Panc1 (cell line): Measurements from ENCODE around the gene PAPPA. TPM values are rescaled to one million over a fixed set of nuclear protein-coding genes. Genes with fewer than 3 reads are reported as not detected.

Experiments
- ATAC-seq: fragments of 200-7000 bp; cut with Tn5 transposase; 2 replicates; pipeline ENCODE4 v1.9.1; 2020; ENCODE audit warnings: mild to moderate bottlenecking, moderate library complexity
- BruUV-seq: library from RNA; stranded (reverse); fragments of 400-500 nt; replicated peaks from 2 replicates; lab custom pipeline; 2021; lab: Mats Ljungman, UMichigan
- CTCF ChIA-PET: fragments of 300-600 bp; sonication (Branson Sonifier 250); formaldehyde crosslinking; loops from one replicate; lab custom pipeline; 2022; ENCODE audit warnings: antibody characterized with exemption; lab: Charles Lee
- POLR2A ChIA-PET: fragments of 300-600 bp; sonication (Branson Sonifier 250); formaldehyde crosslinking; loops from one replicate; lab custom pipeline; 2022; ENCODE audit warnings: antibody characterized with exemption; lab: Charles Lee
- DNase-seq: peaks from one replicate; pipeline ENCODE4 v3.0.0-alpha.2; 2010; ENCODE audit warnings: low read depth, low spot score
- H3K27ac ChIP-seq: 2 replicates; pipeline ENCODE4 v1.5.1; 2011; ENCODE audit warnings: mild to moderate bottlenecking, low read length, inconsistent platforms
- H3K27me3 ChIP-seq: fragments of 200-500 bp; sonication (Bioruptor generic); 2 replicates; pipeline ENCODE4 v1.6.0; 2014; ENCODE audit warnings: low read length, inconsistent platforms; ENCODE audit not compliant: control insufficient read depth, insufficient read depth
- H3K36me3 ChIP-seq: fragments of 200-500 bp; sonication (Bioruptor generic); 2 replicates; pipeline ENCODE4 v1.5.1; 2014; ENCODE audit warnings: inconsistent platforms, mild to moderate bottlenecking, low read length, moderate library complexity; ENCODE audit not compliant: control insufficient read depth, insufficient read depth
- H3K4me1 ChIP-seq: 2 replicates; pipeline ENCODE4 v1.5.1; 2011; ENCODE audit warnings: inconsistent platforms, mild to moderate bottlenecking, low read length, moderate library complexity; ENCODE audit not compliant: control insufficient read depth, insufficient read depth
- H3K4me3 ChIP-seq, 2 experiments: 2 replicates each; pipeline ENCODE4 v1.5.1; 2011 to 2012; ENCODE audit warnings: low read depth in 2 of 2, low read length in 2 of 2, mild to moderate bottlenecking in 2 of 2, inconsistent platforms in 1 of 2, moderate library complexity in 1 of 2
- H3K9me3 ChIP-seq: fragments of 200-500 bp; sonication (Bioruptor generic); 2 replicates; pipeline ENCODE4 v1.5.1; 2014; ENCODE audit warnings: low read depth, mild to moderate bottlenecking, inconsistent platforms, low read length, moderate library complexity; ENCODE audit not compliant: control insufficient read depth, insufficient read depth
- POLR2AphosphoS5 ChIP-seq: IDR thresholded peaks from 2 replicates; pipeline ENCODE4 v1.6.1; 2012; ENCODE audit warnings: mild to moderate bottlenecking, low read depth, low read length, moderate library complexity
- SIN3A ChIP-seq: IDR thresholded peaks from 2 replicates; pipeline ENCODE4 v1.6.1; 2012; ENCODE audit warnings: low read depth, mild to moderate bottlenecking, low read length, moderate library complexity, borderline replicate concordance; ENCODE audit not compliant: insufficient read depth
- TCF7L2 ChIP-seq: IDR thresholded peaks from 2 replicates; pipeline ENCODE4 v1.6.1; 2011; ENCODE audit warnings: mild to moderate bottlenecking, low read depth, low read length, inconsistent platforms
- in situ Hi-C: cut with HindIII; loops from 2 replicates; pipeline ENCODE4 v1.10.0; 2016; ENCODE audit warnings: low sequenced_read_pairs, low pct_unique_long_range_greater_than_20kb
- intact Hi-C: fragments of 100-400 bp; cut with micrococcal nuclease; formaldehyde crosslinking; loops from one replicate; pipeline ENCODE4 v1.10.0; 2022; ENCODE audit not compliant: unreplicated experiment
- total RNA-seq: library from RNA; stranded (reverse); gene quantifications from one replicate; pipeline ENCODE4 v1.2.1, GENCODE V29; 2021; ENCODE audit not compliant: unreplicated experiment
- TF ChIP-seq, protein P1 (sequence below), 2 experiments: IDR thresholded peaks; 2 replicates each; pipeline ENCODE4 v1.6.1; 2011 to 2012; ENCODE audit warnings: low read depth in 2 of 2, control low read depth in 1 of 2, low read length in 1 of 2, mild to moderate bottlenecking in 1 of 2, moderate library complexity in 1 of 2; ENCODE audit not compliant: insufficient read depth in 1 of 2
- TF ChIP-seq, protein P2 (sequence below): fragments of 450-650 bp; IDR thresholded peaks from 2 replicates; pipeline ENCODE4 v1.5.1; 2017; ENCODE audit warnings: mild to moderate bottlenecking

The PAPPA gene
- total RNA-seq, 1 experiment from 2014 or later = 1.2 TPM

DNA sequence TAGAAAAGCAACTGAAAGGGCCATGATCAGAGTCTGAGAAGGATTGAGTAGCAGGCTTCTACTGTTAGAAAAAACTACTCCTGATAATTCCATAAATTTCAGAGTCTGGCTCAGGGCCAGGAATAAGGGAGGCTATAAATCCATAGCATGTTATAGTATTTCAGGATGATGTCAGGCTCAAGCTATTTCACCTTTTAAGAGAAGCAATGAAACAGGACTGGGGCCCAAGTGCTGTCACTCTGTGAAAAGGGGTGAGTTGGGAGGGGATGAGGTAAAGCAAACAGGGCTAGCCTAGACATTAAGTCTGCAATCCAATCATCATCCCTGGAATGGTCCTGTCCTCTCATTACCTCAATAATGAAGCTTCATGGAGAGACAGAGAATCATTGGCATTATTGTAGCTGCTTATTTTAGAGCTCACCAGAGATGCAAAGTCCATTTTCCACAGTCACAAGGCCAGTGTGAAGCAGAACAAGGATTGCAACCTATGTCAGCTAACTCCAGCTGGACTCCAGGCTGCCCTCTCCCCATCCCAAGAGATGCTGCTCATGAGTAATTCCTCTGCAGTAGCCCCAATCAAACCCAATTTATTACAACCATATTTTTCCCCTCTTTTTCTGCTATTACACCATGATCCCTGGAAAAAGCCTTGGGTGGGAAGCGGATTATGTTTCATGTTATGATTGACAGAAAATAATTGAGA, 56.0 kb downstream of the PAPPA start:
- intact Hi-C loops = no loop called here
- no peaks in the 10 kb centered on the region for H3K27me3 ChIP-seq
- no peaks in the 10 kb centered on the region for H3K4me1 ChIP-seq
- no peak for DNase-seq
- CTCF ChIA-PET = no interaction called here
- H3K4me3 ChIP-seq = no peak overlapping the region
- ATAC-seq = no peak
- no TSS peak for BruUV-seq
- H3K27ac ChIP-seq = no peak overlapping the region
- TF ChIP-seq POLR2AphosphoS5 (no peak), TCF7L2 (no peak), SIN3A (no peak)
- TF ChIP-seq, protein P1, sequence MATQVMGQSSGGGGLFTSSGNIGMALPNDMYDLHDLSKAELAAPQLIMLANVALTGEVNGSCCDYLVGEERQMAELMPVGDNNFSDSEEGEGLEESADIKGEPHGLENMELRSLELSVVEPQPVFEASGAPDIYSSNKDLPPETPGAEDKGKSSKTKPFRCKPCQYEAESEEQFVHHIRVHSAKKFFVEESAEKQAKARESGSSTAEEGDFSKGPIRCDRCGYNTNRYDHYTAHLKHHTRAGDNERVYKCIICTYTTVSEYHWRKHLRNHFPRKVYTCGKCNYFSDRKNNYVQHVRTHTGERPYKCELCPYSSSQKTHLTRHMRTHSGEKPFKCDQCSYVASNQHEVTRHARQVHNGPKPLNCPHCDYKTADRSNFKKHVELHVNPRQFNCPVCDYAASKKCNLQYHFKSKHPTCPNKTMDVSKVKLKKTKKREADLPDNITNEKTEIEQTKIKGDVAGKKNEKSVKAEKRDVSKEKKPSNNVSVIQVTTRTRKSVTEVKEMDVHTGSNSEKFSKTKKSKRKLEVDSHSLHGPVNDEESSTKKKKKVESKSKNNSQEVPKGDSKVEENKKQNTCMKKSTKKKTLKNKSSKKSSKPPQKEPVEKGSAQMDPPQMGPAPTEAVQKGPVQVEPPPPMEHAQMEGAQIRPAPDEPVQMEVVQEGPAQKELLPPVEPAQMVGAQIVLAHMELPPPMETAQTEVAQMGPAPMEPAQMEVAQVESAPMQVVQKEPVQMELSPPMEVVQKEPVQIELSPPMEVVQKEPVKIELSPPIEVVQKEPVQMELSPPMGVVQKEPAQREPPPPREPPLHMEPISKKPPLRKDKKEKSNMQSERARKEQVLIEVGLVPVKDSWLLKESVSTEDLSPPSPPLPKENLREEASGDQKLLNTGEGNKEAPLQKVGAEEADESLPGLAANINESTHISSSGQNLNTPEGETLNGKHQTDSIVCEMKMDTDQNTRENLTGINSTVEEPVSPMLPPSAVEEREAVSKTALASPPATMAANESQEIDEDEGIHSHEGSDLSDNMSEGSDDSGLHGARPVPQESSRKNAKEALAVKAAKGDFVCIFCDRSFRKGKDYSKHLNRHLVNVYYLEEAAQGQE (IDR thresholded peaks at IDR 0.05; ENCODE audit: insufficient read depth in 1 of 2, low read depth in 2 of 2, low read length in 1 of 2) = no peak
- TF ChIP-seq, protein P2, sequence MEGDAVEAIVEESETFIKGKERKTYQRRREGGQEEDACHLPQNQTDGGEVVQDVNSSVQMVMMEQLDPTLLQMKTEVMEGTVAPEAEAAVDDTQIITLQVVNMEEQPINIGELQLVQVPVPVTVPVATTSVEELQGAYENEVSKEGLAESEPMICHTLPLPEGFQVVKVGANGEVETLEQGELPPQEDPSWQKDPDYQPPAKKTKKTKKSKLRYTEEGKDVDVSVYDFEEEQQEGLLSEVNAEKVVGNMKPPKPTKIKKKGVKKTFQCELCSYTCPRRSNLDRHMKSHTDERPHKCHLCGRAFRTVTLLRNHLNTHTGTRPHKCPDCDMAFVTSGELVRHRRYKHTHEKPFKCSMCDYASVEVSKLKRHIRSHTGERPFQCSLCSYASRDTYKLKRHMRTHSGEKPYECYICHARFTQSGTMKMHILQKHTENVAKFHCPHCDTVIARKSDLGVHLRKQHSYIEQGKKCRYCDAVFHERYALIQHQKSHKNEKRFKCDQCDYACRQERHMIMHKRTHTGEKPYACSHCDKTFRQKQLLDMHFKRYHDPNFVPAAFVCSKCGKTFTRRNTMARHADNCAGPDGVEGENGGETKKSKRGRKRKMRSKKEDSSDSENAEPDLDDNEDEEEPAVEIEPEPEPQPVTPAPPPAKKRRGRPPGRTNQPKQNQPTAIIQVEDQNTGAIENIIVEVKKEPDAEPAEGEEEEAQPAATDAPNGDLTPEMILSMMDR = no peak
- POLR2A ChIA-PET = no interaction called here
- no peaks in the 10 kb centered on the region for H3K36me3 ChIP-seq
- in situ Hi-C loops = no loop called here
- no peaks in the 10 kb centered on the region for H3K9me3 ChIP-seq

DNA sequence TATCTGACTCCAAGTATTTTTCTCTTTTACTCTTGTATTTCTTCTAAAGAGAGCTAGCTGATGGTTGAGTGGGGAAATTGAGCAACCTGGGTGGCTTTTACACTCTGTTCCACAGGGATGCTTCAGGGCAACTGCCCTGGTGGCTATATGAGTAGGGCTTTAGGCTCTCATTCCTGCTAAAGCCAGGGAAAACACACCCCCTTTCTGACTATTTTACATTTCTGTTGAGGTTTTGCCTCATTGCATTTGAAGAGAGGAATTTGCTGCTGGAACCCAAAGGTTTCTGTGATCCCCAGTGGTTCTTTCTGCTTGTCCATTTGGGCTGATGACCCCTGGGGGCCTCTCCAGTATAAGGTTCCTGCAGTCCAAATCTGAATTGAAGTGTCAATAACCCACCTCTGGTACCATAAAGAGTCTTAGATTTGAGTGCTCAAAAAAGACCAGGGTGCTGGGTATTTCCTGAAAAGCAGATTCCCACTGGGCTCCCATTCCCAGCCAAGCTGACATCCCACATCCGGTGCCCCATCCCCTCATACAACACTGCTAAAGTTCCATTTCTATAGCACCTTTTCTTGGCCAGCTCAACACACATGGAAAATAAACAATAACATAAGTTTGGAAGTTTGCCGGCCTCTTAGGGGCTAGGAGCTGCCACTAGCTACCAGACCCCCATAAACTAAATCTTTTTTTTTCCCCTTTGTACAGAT, 59.5 kb downstream of the PAPPA start:
- CTCF ChIA-PET = no interaction called here
- intact Hi-C loops (no loop called here), in situ Hi-C loops (no loop called here)
- Histone ChIP-seq H3K4me1 (no peaks in the 10 kb centered on the region), H3K4me3 (no peak overlapping the region), H3K9me3 (no peaks in the 10 kb centered on the region), H3K36me3 (no peaks in the 10 kb centered on the region), H3K27me3 (no peaks in the 10 kb centered on the region), H3K27ac (no peak overlapping the region)
- POLR2A ChIA-PET = no interaction called here
- ATAC-seq (no peak), DNase-seq (no peak)
- TF ChIP-seq, protein P2 = no peak
- TF ChIP-seq, protein P1 (IDR thresholded peaks at IDR 0.05; ENCODE audit: insufficient read depth in 1 of 2, low read depth in 2 of 2, low read length in 1 of 2) = no peak
- TF ChIP-seq TCF7L2 = no peak
- TF ChIP-seq POLR2AphosphoS5 = no peak
- no peak for TF ChIP-seq SIN3A
- BruUV-seq = no TSS peak
